CD4-positive, alpha-beta T cell treated with Interleukin-21 for 1 hour (primary cell): ENCODE data around the gene AMPH.
"Not testable (repeated sequence)": the region's sequence is repeated elsewhere in the genome, so short reads cannot be mapped to it uniquely, and the experiment has no call there.

Experiments used
- DNase-seq: peaks from one replicate; pipeline ENCODE4 v3.0.0-alpha.2; 2020

The AMPH gene

GRCh38 chr7:38344741-38345140, 286.4 kb downstream of the AMPH start:
- peak; percentile 47 for DNase-seq

- DNase-seq: not testable (repeated sequence)
Observed at GRCh38 chr7:38342135-38342534, 289.0 kb downstream of the AMPH start.

GRCh38 chr7:38341172-38341705, 289.9 kb downstream of the AMPH start:
- not testable (repeated sequence) for DNase-seq

- DNase-seq: peak; percentile 34
Observed at GRCh38 chr7:38339953-38340819, 291.0 kb downstream of the AMPH start.

- DNase-seq: not testable (repeated sequence)
Observed at GRCh38 chr7:38336148-38336515, 295.0 kb downstream of the AMPH start.

GRCh38 chr7:38335492-38336147, 295.6 kb downstream of the AMPH start:
- DNase-seq: peak; percentile 87

- DNase-seq: no peak
Observed at GRCh38 chr7:38335128-38335491, 296.1 kb downstream of the AMPH start.

GRCh38 chr7:38334163-38334562, 297.0 kb downstream of the AMPH start:
- no peak for DNase-seq
